Astrocyte of the spinal cord (primary cell): ENCODE results near the gene ZNHIT2.

Source experiments
- DNase-seq: peaks from one replicate; pipeline ENCODE4 v3.0.0; 2011; ENCODE audit warnings: low read depth, low spot score
- H3K4me3 ChIP-seq: 2 replicates; pipeline ENCODE4 v1.5.1; 2011; ENCODE audit warnings: low read depth, mild to moderate bottlenecking, low read length, moderate library complexity
- in situ Hi-C: cut with HindIII; loops from 2 replicates; pipeline ENCODE4 v1.10.0; 2017; ENCODE audit warnings: low sequenced_read_pairs
- TF ChIP-seq, protein P1 (sequence below): IDR thresholded peaks from 2 replicates; pipeline ENCODE4 v1.5.1; 2012; ENCODE audit warnings: low read depth, mild to moderate bottlenecking, low read length, inconsistent platforms

ZNHIT2 gene

DNA sequence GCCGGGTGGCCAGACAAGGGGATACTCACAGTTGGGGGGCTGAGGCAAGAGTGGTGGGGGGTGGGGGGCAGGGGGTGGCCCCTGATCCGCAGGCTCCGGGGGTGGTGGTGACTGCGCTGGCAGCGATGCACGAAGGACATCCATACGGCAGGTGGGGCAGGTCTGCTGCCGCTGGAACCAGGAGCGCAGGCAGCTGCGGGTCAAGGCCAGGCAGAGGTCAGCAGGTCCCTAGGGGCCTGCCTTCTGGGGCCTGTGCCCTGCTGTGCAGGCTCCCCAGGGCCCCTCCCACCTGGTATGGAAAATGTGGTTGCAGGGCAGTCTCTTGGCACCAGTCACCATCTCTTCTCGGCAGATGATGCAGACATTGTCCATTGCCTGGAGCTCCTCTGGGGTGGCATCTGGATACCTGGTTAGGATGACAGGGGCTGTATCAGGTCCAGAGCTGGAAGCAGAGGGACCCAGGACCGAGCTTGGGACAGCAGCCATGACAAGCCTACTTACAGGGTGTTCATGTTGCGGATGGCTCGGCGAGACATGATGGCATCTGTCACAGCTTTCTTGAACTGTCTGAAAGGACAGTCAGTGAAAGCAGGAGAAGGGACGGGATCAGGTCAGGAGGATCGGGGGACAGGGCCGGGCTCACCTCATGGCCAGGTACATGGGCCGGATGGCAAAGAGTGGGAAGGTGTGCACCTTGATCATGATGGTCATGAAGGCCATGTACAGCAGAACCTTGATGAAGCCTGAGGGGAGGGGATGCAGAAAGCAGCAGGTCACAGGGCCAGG, 13.3 kb upstream of the ZNHIT2 start:
- in situ Hi-C loops, result no loop called here
- H3K4me3 ChIP-seq, result no peak overlapping the region
- TF ChIP-seq, protein P1, sequence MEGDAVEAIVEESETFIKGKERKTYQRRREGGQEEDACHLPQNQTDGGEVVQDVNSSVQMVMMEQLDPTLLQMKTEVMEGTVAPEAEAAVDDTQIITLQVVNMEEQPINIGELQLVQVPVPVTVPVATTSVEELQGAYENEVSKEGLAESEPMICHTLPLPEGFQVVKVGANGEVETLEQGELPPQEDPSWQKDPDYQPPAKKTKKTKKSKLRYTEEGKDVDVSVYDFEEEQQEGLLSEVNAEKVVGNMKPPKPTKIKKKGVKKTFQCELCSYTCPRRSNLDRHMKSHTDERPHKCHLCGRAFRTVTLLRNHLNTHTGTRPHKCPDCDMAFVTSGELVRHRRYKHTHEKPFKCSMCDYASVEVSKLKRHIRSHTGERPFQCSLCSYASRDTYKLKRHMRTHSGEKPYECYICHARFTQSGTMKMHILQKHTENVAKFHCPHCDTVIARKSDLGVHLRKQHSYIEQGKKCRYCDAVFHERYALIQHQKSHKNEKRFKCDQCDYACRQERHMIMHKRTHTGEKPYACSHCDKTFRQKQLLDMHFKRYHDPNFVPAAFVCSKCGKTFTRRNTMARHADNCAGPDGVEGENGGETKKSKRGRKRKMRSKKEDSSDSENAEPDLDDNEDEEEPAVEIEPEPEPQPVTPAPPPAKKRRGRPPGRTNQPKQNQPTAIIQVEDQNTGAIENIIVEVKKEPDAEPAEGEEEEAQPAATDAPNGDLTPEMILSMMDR, result no peak
- no peak for DNase-seq

DNA sequence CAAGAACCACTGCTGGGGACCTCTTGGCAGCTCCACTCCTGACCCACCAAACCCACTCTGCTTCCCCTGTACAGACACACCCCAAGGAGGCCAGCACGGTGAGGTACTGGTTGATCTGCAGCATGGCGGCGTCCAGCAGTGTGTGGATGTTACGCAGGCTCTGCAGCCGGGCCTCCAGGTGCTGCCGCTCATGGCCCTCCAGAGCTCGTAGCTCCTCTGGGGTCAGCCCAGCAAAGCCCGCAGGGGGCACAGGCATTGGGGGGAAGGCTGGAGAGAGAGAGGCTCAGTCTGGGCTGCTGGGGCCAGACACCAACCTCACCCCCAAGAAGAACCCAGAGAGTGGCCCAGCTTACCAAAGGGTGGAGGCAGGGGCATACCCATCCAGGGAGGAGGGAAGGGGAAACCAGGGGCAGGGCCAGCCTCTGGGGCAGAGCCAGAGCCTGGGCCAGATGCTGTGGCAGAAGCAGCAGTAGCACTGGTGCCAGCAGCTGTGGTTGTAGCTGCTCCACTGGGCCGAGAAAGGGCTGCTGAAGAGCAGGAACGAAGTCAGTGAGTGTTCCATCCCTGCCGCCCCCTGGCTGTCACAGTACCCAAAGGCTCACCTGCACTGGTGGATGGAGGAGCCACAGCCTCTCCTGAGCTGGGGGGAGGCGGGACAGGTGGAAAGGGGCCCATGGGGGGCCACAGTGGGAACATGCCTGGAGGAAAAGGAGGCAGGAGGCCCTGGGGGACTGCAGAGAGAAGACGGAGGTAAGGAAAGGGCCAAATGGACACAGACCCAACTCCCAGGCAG, 12.3 kb upstream of the ZNHIT2 start:
- H3K4me3 ChIP-seq, result no peak overlapping the region
- TF ChIP-seq, protein P1, result no peak
- DNase-seq, result no peak
- in situ Hi-C loops, result no loop called here

DNA sequence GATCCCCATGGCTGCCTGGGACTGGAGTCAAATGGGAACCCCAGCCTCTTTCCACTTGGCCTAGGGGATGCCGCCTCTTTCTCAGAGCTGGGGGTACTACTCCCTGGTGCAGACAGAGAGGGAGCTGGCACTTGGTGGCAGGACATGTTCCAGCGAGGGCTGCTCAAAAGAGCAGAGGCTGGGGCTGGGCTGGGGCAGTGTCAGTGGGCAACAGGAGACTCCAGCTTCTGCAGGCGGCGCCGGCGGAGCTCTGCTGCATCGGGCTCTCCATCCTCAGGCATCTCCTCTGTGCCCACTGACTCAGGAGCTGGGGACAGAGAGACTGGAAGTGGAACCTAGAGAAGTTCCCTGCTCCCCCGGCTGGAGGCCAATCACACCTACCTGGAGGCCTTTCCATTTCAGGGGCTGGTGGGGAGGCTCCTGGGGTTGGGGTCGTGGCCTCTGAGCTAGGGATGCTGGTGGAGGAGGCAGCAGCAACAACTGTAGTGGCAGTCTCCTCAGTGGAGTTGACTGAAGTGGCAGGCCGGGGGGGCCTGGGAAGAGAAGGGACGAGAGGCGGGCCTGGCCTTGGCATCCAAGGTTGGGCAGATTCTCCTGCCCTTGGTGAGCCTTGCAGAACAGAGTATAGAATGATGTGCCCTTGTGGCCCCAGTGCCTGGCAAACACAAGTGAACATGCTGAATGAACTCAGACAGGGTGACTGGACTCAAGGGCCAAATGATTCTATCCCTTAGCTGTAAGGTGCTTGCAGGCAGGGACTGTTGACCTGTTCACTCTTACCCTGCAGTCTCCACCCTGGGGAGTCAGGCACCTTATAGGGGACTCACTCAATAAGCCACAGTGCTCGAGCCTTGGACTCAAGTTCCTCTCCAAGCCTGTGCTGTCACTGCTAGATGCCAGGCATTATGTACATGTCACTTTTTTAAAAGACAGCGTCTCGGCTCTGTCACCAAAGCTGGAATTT, 11.0 kb upstream of the ZNHIT2 start:
- H3K4me3 ChIP-seq, result no peak overlapping the region
- no peak for DNase-seq
- TF ChIP-seq, protein P1, result no peak
- in situ Hi-C loops, result no loop called here

DNA sequence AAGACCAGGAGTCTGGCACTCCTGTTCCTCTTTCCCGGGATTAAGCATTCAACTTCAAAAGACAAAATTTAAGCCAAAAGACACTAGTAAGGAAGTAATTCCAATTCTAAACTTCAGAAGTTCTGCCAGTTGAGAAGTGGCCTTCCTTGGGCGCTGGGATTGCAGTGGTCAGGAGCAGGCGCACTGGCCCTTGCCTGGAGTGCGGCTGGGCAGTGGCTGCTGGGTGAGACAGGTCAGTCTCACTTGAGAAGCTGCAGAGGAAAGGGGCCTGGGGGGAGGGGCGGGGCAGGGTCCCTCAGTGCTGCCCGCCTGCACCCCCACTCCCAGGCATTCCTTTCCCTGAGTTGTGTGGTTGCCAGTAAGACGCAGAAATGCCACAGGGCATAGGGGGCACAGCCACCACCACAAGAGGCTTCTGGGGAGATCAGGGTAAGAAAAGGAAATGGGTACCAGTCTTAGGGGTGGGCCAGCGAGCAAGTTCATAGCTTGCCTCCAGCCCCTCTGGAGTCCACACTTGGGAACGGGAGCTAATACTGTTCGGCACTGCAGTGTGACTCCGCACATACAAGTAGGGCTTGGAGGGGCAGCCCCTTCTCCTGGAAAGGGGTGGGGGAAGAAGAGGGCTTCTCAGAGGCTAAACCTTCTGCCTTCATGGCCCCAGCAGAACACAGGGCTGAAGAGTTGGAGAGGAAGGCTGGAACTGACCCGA, 10.1 kb upstream of the ZNHIT2 start:
- TF ChIP-seq, protein P1, result no peak
- no peak overlapping the region for H3K4me3 ChIP-seq
- in situ Hi-C loops, result no loop called here
- DNase-seq, result no peak

DNA sequence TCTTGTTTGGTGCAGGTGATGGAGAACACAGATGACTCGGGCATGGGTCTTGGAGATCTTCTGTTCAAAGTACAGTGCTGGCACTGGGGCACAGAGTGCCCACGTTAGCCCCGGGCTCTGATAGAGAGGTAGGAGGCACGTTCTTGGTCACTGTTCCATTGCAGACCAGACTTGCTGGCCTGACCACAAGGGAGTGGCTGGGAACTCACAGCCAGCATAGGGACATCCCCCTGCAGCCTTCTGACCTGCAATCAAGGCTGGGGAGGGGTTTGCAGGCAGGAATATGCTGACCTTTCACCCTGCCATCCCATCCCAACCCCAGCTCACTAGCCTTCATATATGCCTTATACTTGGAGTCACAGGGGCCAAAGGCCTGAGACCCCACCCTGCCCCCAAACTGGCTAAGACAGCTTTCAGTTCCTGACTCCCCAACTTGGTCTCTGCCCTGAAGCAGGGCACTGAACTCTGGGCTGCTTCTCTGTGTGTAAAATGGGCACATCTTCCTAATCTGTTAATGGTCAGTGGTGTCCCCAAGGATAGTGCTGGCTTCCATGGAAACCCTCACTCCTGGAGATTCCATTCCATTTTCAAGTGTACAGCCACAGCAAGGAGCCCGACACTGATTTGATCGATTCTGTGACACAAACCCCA, 9.2 kb upstream of the ZNHIT2 start:
- no peak overlapping the region for H3K4me3 ChIP-seq
- in situ Hi-C loops, result no loop called here
- TF ChIP-seq, protein P1, result no peak
- DNase-seq, result no peak
